ENCODE data around the gene RNASE11. TPM values are rescaled to one million over a fixed set of nuclear protein-coding genes. Genes with fewer than 3 reads are reported as not detected.

The RNASE11 gene
- total RNA-seq, 2 experiments from 2014 or later = not detected

- no peaks in the 10 kb centered on the region for H3K9me2 ChIP-seq (ENCODE audit: insufficient read depth, low read length)
- H3K9me3 ChIP-seq (ENCODE audit: low read length) = no peaks in the 10 kb centered on the region
- no peaks in the 10 kb centered on the region for H3K36me3 ChIP-seq (ENCODE audit: insufficient read depth, low read length)
- no peak overlapping the region for H2AFZ ChIP-seq (ENCODE audit: low read length)
- intact Hi-C loops (cut with micrococcal nuclease; ENCODE audit: unreplicated experiment) = no loop called here
- DNase-seq (ENCODE audit: low spot score) = no peak
- no peaks in the 10 kb centered on the region for H4K20me1 ChIP-seq (ENCODE audit: insufficient read depth, low read length)
- BruUV-seq (replicated peaks) = no TSS peak
- no peak overlapping the region for H3K27ac ChIP-seq (ENCODE audit: low read depth, low read length, poor library complexity, severe bottlenecking)
- H3K4me1 ChIP-seq (ENCODE audit: insufficient read depth, low read length, poor library complexity, severe bottlenecking) = no peaks in the 10 kb centered on the region
- POLR2A ChIA-PET = interaction anchor here (0.6 to 1.3 kb wide), 2 partner anchors 34 to 181 kb away, joined by 3 to 4 read pairs; no protein-coding TSS in a partner anchor
- CTCF ChIA-PET (ENCODE audit: unreplicated experiment) = no interaction called here
- no peak overlapping the region for H3K4me3 ChIP-seq (ENCODE audit: low read depth, low read length, poor library complexity, severe bottlenecking)
- H3K4me2 ChIP-seq (ENCODE audit: low read length) = no peak overlapping the region
- TF ChIP-seq CTCF (conservative IDR thresholded peaks at IDR 0.05; ENCODE audit: low read length) (no peak), EZH2phosphoT487 (IDR thresholded peaks at IDR 0.05; ENCODE audit: borderline replicate concordance, low read depth, low read length) (no peak)
- no peaks in the 10 kb centered on the region for H3K79me2 ChIP-seq (ENCODE audit: insufficient read depth, low read depth, low read length)
Observed at GRCh38 chr14:20539906-20540305, 47.9 kb downstream of the RNASE11 start.

Other genes with a start within 250 kb of the RNASE11 start
- gene PARP2, start 244.4 kb downstream of the RNASE11 start, total RNA-seq (2014; rRNA removed; shearing (Covaris generic)) = 44.4 and 45.3 TPM in 2 replicates
- 55.4 and 59.1 TPM in 2 replicates for gene PARP2, start 244.4 kb downstream of the RNASE11 start, total RNA-seq (2022)
- gene TEP1, start 174.5 kb downstream of the RNASE11 start, total RNA-seq (2014; rRNA removed; shearing (Covaris generic)) = 12.9 and 13.4 TPM in 2 replicates
- 26.8 and 31.1 TPM in 2 replicates for gene TEP1, start 174.5 kb downstream of the RNASE11 start, total RNA-seq (2022)
- 0.08 TPM in 1 of 2 replicates, not detected in the other for gene KLHL33, start 151.8 kb downstream of the RNASE11 start, total RNA-seq (2014; rRNA removed; shearing (Covaris generic))
- 0.09 and 0.11 TPM in 2 replicates for gene KLHL33, start 151.8 kb downstream of the RNASE11 start, total RNA-seq (2022)
- gene OSGEP, start 133.2 kb downstream of the RNASE11 start, total RNA-seq (2014; rRNA removed; shearing (Covaris generic)) = 85.2 and 86.6 TPM in 2 replicates
- 68.8 and 76.6 TPM in 2 replicates for gene OSGEP, start 133.2 kb downstream of the RNASE11 start, total RNA-seq (2022)
- 110 and 117 TPM in 2 replicates for gene APEX1, start 132.8 kb downstream of the RNASE11 start, total RNA-seq (2014; rRNA removed; shearing (Covaris generic))
- 175 and 203 TPM in 2 replicates for gene APEX1, start 132.8 kb downstream of the RNASE11 start, total RNA-seq (2022)
- 23.3 and 26.9 TPM in 2 replicates for gene PIP4P1, start 126.6 kb downstream of the RNASE11 start, total RNA-seq (2014; rRNA removed; shearing (Covaris generic))
- gene PIP4P1, start 126.6 kb downstream of the RNASE11 start, total RNA-seq (2022) = 43.6 and 44.7 TPM in 2 replicates
- gene PNP, start 118.6 kb downstream of the RNASE11 start, total RNA-seq (2014; rRNA removed; shearing (Covaris generic)) = 120 and 127 TPM in 2 replicates
- gene PNP, start 118.6 kb downstream of the RNASE11 start, total RNA-seq (2022) = 118 and 128 TPM in 2 replicates
- gene RNASE10, start 82.5 kb downstream of the RNASE11 start, total RNA-seq (2014; rRNA removed; shearing (Covaris generic)) = not detected in 2 replicates
- 1.5 and 1.7 TPM in 2 replicates for gene RNASE10, start 82.5 kb downstream of the RNASE11 start, total RNA-seq (2022)
- gene RNASE9, start 27.0 kb downstream of the RNASE11 start, total RNA-seq (2014; rRNA removed; shearing (Covaris generic)) = not detected in 2 replicates
- not detected in 2 replicates for gene RNASE9, start 27.0 kb downstream of the RNASE11 start, total RNA-seq (2022)
- gene RNASE12, start 3.4 kb upstream of the RNASE11 start, total RNA-seq (2014; rRNA removed; shearing (Covaris generic)) = not detected in 2 replicates
- gene RNASE12, start 3.4 kb upstream of the RNASE11 start, total RNA-seq (2022) = not detected in 2 replicates
- gene OR6S1, start 53.7 kb upstream of the RNASE11 start, total RNA-seq (2014; rRNA removed; shearing (Covaris generic)) = not detected in 2 replicates
- not detected in 2 replicates for gene OR6S1, start 53.7 kb upstream of the RNASE11 start, total RNA-seq (2022)
- gene RNASE4, start 96.6 kb upstream of the RNASE11 start, total RNA-seq (2014; rRNA removed; shearing (Covaris generic)) = not detected in 2 replicates
- not detected in 2 replicates for gene RNASE4, start 96.6 kb upstream of the RNASE11 start, total RNA-seq (2022)
- gene ANG, start 100.8 kb upstream of the RNASE11 start, total RNA-seq (2014; rRNA removed; shearing (Covaris generic)) = not detected in 2 replicates
- gene ANG, start 100.8 kb upstream of the RNASE11 start, total RNA-seq (2022) = not detected in 2 replicates
- not detected in 2 replicates for gene EDDM3A, start 157.9 kb upstream of the RNASE11 start, total RNA-seq (2014; rRNA removed; shearing (Covaris generic))
- not detected in 2 replicates for gene EDDM3A, start 157.9 kb upstream of the RNASE11 start, total RNA-seq (2022)
- gene EDDM3B, start 180.4 kb upstream of the RNASE11 start, total RNA-seq (2014; rRNA removed; shearing (Covaris generic)) = not detected in 2 replicates
- gene EDDM3B, start 180.4 kb upstream of the RNASE11 start, total RNA-seq (2022) = not detected in 2 replicates
- 0.33 and 2.9 TPM in 2 replicates for gene RNASE6, start 193.3 kb upstream of the RNASE11 start, total RNA-seq (2014; rRNA removed; shearing (Covaris generic))
- 1.2 and 1.7 TPM in 2 replicates for gene RNASE6, start 193.3 kb upstream of the RNASE11 start, total RNA-seq (2022)
- not detected in 2 replicates for gene RNASE1, start 214.8 kb upstream of the RNASE11 start, total RNA-seq (2014; rRNA removed; shearing (Covaris generic))
- not detected in 2 replicates for gene RNASE1, start 214.8 kb upstream of the RNASE11 start, total RNA-seq (2022)